Measurements from ENCODE around the gene ADAMTS1. TPM values are rescaled to one million over a fixed set of nuclear protein-coding genes. Genes with fewer than 3 reads are reported as not detected.
A peak's percentile ranks its signal among the peaks of the same experiment; 100 is the strongest.

Gene ADAMTS1
- total and polyA plus RNA-seq, 8 donors = 4.4 to 32.1 (median 13.6) TPM

GRCh38 chr21:26840201-26840600, 5.0 kb downstream of the ADAMTS1 start:
- FAIRE-seq = no peak
- H3K36me3 ChIP-seq = peaks cover 0 to 19% (median 0%) of the 10 kb centered on the region in 3 donors
- H3K4me1 ChIP-seq = peaks cover 3 to 8% (median 4%) of the 10 kb centered on the region in 3 donors
- TF ChIP-seq, protein P1, sequence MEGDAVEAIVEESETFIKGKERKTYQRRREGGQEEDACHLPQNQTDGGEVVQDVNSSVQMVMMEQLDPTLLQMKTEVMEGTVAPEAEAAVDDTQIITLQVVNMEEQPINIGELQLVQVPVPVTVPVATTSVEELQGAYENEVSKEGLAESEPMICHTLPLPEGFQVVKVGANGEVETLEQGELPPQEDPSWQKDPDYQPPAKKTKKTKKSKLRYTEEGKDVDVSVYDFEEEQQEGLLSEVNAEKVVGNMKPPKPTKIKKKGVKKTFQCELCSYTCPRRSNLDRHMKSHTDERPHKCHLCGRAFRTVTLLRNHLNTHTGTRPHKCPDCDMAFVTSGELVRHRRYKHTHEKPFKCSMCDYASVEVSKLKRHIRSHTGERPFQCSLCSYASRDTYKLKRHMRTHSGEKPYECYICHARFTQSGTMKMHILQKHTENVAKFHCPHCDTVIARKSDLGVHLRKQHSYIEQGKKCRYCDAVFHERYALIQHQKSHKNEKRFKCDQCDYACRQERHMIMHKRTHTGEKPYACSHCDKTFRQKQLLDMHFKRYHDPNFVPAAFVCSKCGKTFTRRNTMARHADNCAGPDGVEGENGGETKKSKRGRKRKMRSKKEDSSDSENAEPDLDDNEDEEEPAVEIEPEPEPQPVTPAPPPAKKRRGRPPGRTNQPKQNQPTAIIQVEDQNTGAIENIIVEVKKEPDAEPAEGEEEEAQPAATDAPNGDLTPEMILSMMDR (IDR thresholded peaks at IDR 0.05) = no peak
- no peak for ATAC-seq
- no peak for DNase-seq
- WGBS, 2 donors = 85 to 90% methylated on average over 10 of the region's 10 CpGs
- intact Hi-C loops (cut with DNase I) = no loop called here
- H3K27ac ChIP-seq = no peak overlapping the region
- H3K9me3 ChIP-seq = no peaks in the 10 kb centered on the region
- no peaks in the 10 kb centered on the region for H3K27me3 ChIP-seq
- no peak overlapping the region for H3K4me3 ChIP-seq

DNA sequence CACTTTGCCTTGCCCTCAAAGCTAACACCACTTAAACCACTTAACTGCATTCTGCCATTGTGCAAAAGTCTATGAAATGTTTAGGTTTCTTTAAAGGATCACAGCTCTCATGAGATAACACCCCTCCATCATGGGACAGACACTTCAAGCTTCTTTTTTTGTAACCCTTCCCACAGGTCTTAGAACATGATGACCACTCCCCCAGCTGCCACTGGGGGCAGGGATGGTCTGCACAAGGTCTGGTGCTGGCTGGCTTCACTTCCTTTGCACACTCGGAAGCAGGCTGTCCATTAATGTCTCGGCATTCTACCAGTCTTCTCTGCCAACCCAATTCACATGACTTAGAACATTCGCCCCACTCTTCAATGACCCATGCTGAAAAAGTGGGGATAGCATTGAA, 7.7 kb downstream of the ADAMTS1 start:
- H3K36me3 ChIP-seq = peaks cover 0 to 19% (median 0%) of the 10 kb centered on the region in 3 donors
- H3K27me3 ChIP-seq = no peaks in the 10 kb centered on the region
- no peak overlapping the region for H3K4me3 ChIP-seq
- TF ChIP-seq, protein P1 (IDR thresholded peaks at IDR 0.05) = no peak
- no peak for DNase-seq
- no peak for FAIRE-seq
- intact Hi-C loops (cut with DNase I) = no loop called here
- no peak overlapping the region for H3K27ac ChIP-seq
- 74 to 91% methylated on average over 3 of the region's 3 CpGs for WGBS, 2 donors
- no peak for ATAC-seq
- peaks cover 0 to 6% (median 1%) of the 10 kb centered on the region in 3 donors for H3K4me1 ChIP-seq
- H3K9me3 ChIP-seq = no peaks in the 10 kb centered on the region

DNA sequence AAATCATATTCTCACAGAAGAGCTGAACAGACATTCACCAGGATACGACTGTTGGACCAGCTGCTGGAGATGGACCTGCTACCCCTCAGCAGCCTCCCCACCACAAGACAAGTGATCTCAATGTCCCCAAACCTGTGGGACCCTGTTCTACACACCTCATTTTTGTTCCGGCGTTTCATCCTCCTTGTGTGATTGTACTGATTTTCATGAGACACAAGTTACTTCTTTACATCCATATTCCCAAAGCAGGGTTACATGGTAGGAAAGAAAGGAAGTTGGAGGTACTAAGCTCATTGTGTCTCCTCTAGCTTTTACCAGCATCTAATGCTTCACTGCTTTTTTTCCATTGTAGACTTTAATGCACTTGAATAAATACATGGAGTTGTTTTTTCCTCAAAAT, 8.7 kb downstream of the ADAMTS1 start:
- ATAC-seq (no peak), FAIRE-seq (no peak)
- peaks cover 0 to 19% (median 0%) of the 10 kb centered on the region in 3 donors for H3K36me3 ChIP-seq

DNA sequence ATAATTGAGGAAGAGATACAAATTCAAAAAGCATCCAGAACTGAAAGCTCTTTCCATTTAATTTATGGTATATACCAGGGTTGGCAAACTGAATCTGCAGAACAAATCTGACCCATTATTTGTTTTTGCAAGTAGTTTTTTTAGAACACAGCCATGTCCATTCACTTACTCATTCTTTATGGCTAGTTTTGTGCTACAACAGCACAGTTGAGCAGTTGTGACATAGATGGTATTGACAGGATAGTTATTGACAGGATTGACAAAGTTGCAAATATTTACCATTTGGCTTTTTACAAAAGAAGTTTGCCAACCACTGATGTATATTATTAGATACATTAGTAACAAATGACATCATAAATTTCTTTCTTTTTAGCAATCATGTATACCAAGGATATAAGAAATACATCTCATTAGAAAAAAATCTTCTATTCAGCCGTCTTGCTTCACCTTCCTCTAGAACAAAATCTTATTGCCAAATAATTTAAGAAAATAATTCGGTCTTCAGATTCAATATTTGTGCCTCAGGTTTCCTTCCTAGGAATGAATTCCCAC, 9.4 kb downstream of the ADAMTS1 start:
- H3K27ac ChIP-seq = no peak overlapping the region
- intact Hi-C loops (cut with DNase I) = no loop called here
- no peaks in the 10 kb centered on the region for H3K4me1 ChIP-seq
- DNase-seq = no peak
- H3K4me3 ChIP-seq = no peak overlapping the region
- no peaks in the 10 kb centered on the region for H3K9me3 ChIP-seq
- no peaks in the 10 kb centered on the region for H3K27me3 ChIP-seq
- H3K36me3 ChIP-seq = peaks cover 0 to 19% (median 0%) of the 10 kb centered on the region in 3 donors
- WGBS, 2 donors = 37 to 77% methylated on average over 2 of the region's 2 CpGs
- no peak for ATAC-seq
- TF ChIP-seq, protein P1 (IDR thresholded peaks at IDR 0.05) = no peak
- no peak for FAIRE-seq

More for the DNA sequence above, 8.7 kb downstream of the ADAMTS1 start:
- no peak overlapping the region for H3K4me3 ChIP-seq
- no peaks in the 10 kb centered on the region for H3K27me3 ChIP-seq
- TF ChIP-seq, protein P1 (IDR thresholded peaks at IDR 0.05) = no peak
- DNase-seq = no peak
- intact Hi-C loops (cut with DNase I) = no loop called here
- 75 to 83% methylated on average over 3 of the region's 3 CpGs for WGBS, 2 donors
- no peaks in the 10 kb centered on the region for H3K9me3 ChIP-seq
- no peaks in the 10 kb centered on the region for H3K4me1 ChIP-seq
- H3K27ac ChIP-seq = no peak overlapping the region

DNA sequence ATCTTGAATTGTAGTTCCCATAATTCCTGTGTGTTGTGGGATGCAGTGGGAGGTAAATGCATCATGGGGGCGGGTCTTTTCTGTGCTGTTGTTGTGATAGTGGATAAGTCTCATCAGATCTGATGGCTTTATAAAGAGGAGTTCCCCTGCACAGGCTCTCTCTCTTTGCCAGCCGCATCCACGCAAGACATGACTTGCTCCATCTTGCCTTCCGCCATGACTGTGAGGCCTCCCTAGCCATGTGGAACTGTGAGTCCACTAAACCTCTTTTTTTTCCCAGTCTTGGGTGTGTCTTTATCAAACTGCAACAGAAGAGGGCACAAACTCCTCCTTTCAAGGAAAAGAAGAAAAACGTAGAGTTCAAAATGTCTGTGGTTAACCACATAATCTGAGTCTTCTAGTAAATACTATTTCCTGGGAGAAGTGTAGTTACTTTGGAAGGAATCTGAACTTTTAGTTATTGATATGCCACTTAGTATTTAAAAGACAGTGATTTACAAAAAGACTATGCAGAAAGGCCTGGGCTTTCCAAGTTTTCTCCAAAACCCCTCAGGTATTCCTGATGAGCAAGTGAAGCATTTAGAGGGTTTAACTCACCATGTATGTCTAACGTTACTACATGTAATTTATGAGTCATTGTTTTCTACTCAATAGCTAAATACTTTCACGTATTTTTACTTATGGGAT, 10.0 kb downstream of the ADAMTS1 start:
- intact Hi-C loops (cut with DNase I) = no loop called here
- ATAC-seq (peak in 2 of 4 donors; percentile 15 to 20), DNase-seq (no peak), FAIRE-seq (no peak)
- H3K4me3 ChIP-seq = no peak overlapping the region
- no peaks in the 10 kb centered on the region for H3K27me3 ChIP-seq
- 85 to 89% methylated on average over 7 of the region's 7 CpGs for WGBS, 2 donors
- peaks cover 0 to 17% (median 0%) of the 10 kb centered on the region in 3 donors for H3K36me3 ChIP-seq
- no peaks in the 10 kb centered on the region for H3K4me1 ChIP-seq
- no peaks in the 10 kb centered on the region for H3K9me3 ChIP-seq
- H3K27ac ChIP-seq = no peak overlapping the region
- TF ChIP-seq, protein P1 (IDR thresholded peaks at IDR 0.05) = no peak
